NCI-H146 treated with DMSO at 0.1 percent for 48 hours (cell line): Measurements from ENCODE around the gene PMM2.
"Not testable (repeated sequence)": the region's sequence is repeated elsewhere in the genome, so short reads cannot be mapped to it uniquely, and the experiment has no call there.

Experiments
- DNase-seq: peaks from one replicate; lab custom pipeline; 2025; ENCODE audit not compliant: unreplicated experiment; lab: John Stamatoyannopoulos, UW

The PMM2 gene

GRCh38 chr16:8797364-8798173 is at the start of gene PMM2, which contains the start of gene TMEM186:
Gene PMM2, plus strand, starts transcription at chr16:8797839. Its CDS starts 44 bp downstream, at chr16:8797883.
Gene TMEM186, minus strand, starts transcription at chr16:8797639. Its CDS starts 25 bp downstream, at chr16:8797614.
- peak; percentile 98 for DNase-seq

DNA sequence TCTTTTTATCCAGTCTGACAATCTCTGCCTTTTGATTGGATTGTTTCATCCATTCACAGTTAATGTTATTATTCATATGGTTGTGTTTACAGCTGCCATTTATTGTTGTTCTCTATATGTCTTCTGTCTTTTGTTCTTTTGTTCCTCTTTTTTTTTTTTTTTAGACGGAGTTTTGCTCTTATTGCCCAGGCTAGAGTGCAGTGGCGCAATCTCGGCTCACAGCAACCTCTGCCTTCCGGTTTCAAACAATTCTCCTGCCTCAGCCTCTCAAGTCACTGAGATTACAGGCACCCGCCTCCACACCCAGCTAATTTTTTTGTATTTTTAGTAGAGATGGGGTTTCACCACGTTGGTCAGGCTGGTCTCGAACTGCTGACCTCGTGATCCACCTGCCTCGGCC is 48.7 kb upstream of the PMM2 start:
- not testable (repeated sequence) for DNase-seq

DNA sequence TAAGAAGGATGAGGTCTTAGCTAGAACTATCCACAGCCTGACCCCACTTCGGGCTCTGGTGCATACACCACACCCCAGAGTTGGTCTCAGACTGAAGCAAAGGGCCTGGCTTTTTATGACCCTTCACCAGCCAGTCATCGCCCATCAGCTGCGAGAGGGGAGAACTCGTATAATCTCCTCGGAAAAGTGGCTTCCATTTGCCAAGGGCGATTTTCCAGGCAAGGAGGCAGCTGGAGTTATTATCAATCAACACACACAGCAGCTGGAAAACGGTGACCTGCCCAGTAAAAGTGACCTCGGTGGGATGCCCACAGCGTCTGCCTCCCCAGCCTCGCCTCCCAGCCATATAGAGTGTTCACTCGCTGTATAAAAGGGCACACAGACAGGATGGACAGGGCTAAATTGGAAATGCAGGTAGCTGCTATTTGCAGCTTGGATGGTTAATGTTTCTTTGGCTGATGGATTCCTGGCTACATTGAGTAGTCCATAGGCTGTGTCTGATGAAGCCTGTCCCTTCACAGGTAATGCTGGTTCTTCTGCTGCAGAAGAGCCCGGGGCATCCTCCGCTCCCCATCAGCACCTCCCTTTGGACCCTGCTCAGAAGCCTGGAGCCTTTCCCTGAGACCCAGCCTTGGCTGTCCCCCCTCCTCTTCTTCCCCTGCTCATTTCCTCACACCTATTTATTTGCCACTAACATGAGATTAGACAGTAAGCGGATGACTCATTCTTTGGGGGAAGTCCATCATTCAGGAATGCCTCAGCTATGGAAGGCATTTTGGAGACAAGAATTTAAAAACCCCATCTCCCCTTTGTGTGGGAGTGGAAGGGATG is 45.9 kb upstream of the PMM2 start:
- DNase-seq = peak; percentile 18

DNA sequence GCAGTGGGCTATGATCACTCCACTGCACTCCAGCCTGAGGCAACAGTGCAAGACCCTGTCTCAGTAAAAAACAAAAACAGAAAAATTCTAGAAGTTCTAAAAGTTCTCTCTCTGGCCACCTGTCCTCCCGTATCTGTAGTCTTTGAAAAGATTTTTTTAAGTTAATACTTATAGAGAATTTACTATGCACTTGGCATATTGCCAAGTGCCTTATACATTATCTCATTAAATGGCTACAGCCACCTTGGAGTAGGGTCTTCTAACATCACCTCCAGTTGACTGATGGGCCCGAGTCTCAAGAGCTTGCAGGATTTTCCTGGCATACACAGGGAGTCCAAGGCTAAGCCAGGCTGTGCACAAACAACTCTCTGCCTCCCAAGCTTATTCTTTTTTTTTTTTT is 44.9 kb upstream of the PMM2 start:
- DNase-seq = no peak

- no peak for DNase-seq
Measured at GRCh38 chr16:8753416-8754054, 44.1 kb upstream of the PMM2 start.

- no peak for DNase-seq
Measured at GRCh38 chr16:8756755-8757154, 40.9 kb upstream of the PMM2 start.

DNA sequence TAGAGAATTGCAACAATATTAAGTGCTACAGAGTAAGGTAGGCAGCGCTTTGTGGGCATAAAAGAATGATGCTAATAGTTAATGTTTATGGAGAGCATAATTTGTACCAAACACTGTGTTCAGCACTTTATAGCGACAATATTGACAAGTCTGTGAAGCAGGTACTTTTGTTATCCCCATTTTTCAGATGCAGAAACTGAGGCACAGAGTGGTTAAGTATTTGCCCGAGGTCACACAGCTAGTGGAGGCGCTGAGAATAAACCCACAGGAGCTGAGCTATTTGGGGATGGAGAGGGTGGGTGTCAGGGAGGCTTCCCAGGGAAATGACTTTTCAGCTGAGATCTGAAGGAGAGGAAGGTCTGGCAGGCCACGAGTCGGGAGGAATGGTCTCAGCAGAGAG is 39.6 kb upstream of the PMM2 start:
- DNase-seq = no peak

GRCh38 chr16:8760021-8760420 is 37.6 kb upstream of the PMM2 start:
- DNase-seq = no peak

GRCh38 chr16:8761078-8761477 is 36.6 kb upstream of the PMM2 start:
- no peak for DNase-seq

- DNase-seq = no peak
Measured at GRCh38 chr16:8762254-8762653, 35.4 kb upstream of the PMM2 start.

- DNase-seq = no peak
Measured at GRCh38 chr16:8763083-8763482, 34.6 kb upstream of the PMM2 start.

DNA sequence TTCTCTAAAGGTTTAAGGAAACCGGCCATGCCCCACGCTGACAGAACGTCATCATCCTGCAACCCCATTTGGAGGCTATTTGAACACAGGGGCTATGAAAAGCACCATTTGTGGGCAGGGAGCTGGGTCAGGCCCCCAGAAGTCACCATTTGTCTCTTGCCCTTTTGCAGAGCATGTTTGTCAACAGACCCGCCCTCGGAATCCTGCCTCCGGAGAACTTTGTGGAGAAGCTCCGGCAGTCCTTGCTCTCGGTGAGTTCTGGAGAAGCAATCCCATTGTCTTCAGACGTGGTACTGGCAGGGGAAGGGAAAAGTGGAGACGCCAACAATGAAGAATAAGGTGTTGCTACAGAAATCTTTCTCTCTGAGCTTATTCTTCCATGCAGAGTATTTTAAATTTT is 33.7 kb upstream of the PMM2 start:
- DNase-seq = no peak

DNA sequence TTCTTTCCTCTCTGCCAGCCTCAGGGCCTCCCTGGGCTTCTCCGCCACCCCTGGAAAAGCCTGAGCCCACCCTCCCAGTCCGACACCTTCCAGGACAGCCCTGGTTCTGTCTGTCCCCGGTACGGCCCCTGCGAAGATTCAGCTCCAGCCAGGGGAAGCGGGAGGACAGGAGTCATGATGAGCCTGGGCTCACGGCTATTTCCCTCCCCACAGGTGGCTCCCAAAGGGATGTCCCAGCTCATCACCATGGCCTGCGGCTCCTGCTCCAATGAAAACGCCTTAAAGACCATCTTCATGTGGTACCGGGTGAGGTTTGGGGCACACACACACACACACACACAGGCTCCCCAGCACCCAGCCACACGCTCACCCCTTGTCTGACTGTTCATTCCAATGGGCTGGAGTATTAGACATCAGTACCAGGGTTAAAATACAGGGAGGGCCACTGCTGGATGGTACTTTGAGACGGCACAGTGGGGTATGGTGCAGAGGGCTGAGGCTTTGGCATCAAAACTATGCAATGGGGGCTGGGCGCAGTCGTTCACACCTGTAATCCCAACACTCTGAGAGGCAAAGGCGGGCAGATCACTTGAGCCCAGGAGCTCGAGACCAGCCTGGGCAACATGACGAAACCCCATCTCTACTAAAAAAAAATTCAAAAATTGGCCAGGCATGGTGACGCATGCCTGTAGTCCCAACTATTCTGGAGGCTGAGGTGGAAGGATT is 33.0 kb upstream of the PMM2 start:
- DNase-seq = no peak

- no peak for DNase-seq
Measured at GRCh38 chr16:8767176-8767575, 30.5 kb upstream of the PMM2 start.

DNA sequence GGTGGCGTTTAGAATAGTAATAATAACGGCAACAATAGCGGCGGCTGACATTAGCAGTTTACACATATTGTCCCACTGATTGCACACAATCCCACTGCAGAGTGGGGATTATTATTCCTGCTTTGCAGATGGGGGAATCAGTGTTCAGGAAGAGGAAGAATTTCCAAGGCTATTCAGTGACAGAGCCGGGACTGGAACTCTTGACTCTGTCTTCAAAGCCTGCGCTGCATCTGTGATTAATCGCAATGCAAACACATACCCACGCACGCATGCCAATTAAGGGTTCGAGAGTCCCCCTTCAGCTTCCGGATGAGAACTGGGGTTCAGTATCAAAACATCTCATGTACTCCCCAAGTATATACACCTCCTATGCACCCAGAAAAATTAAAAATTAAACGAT is 29.4 kb upstream of the PMM2 start:
- DNase-seq = no peak

- DNase-seq = no peak
Measured at GRCh38 chr16:8768692-8769091, 28.9 kb upstream of the PMM2 start.

- DNase-seq = no peak
Measured at GRCh38 chr16:8773537-8773936, 24.1 kb upstream of the PMM2 start.

DNA sequence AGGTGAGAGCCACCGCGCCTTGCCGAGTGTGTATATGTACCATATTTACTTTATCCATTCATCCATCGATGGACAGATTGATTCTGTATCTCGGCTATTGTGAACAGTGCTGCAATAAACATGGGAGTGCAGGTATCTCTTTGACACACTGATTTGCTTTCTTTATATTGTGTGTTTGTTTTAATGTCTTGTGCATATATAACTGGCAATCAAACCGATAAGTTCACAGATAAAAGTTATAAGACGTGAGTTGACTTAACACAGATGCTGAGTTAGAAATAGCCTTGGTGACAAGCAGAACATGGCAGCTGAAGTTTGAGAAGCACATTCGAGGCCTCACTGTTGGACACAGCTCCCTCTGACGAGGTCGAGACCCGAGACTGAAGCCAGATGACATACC is 23.4 kb upstream of the PMM2 start:
- no peak for DNase-seq

- DNase-seq = no peak
Measured at GRCh38 chr16:8775359-8775758, 22.3 kb upstream of the PMM2 start.

GRCh38 chr16:8776129-8776584 is 21.5 kb upstream of the PMM2 start:
- no peak for DNase-seq

GRCh38 chr16:8777217-8777616 is 20.4 kb upstream of the PMM2 start:
- no peak for DNase-seq
